Heart right ventricle (tissue), 16 donors: ENCODE data around the gene SPTLC2. TPM values are rescaled to one million over a fixed set of nuclear protein-coding genes. Genes with fewer than 3 reads are reported as not detected.

Source experiments
- ATAC-seq, 8 donors: fragments of 200-7000 bp; cut with Tn5 transposase; one replicate each; pipeline ENCODE4 v1.9.1; 2020; ENCODE audit warnings: mild to moderate bottlenecking in 8 of 8, moderate library complexity in 8 of 8, moderate number of reproducible peaks in 1 of 8
- DNase-seq, 2 donors: peaks; one replicate each; pipeline ENCODE4 v3.0.0-alpha.2; 2020
- H3K27ac ChIP-seq, 10 donors: fragments of 200-600 bp; sonication (generic) in 2 of 10; one replicate each; pipeline versions ENCODE4 v1.5.0 to v1.8.0; 2020 to 2022; ENCODE audit warnings: mild to moderate bottlenecking in 3 of 10
- H3K27me3 ChIP-seq, 7 donors: fragments of 200-600 bp; one replicate each; pipeline ENCODE4 v1.8.0; 2021 to 2022; ENCODE audit warnings: mild to moderate bottlenecking in 2 of 7
- H3K36me3 ChIP-seq, 9 donors: fragments of 200-600 bp; sonication (generic) in 1 of 9; one replicate each; pipeline versions ENCODE4 v1.5.0 to v1.8.0; 2020 to 2022; ENCODE audit warnings: mild to moderate bottlenecking in 2 of 9
- H3K4me1 ChIP-seq, 9 donors: fragments of 200-600 bp; sonication (generic) in 1 of 9; one replicate each; pipeline versions ENCODE4 v1.5.0 to v1.8.0; 2020 to 2022; ENCODE audit warnings: mild to moderate bottlenecking in 4 of 9
- H3K4me3 ChIP-seq, 10 donors: fragments of 200-600 bp; sonication (generic) in 2 of 10; one replicate each; pipeline versions ENCODE4 v1.5.0 to v1.8.0; 2020 to 2022; ENCODE audit warnings: mild to moderate bottlenecking in 7 of 10, moderate library complexity in 2 of 10
- H3K9me3 ChIP-seq, 11 donors: fragments of 200-600 bp in 10 of 11; sonication (generic) in 2 of 11; one replicate each; pipeline versions ENCODE4 v1.5.0 to v1.8.0; 2013 to 2022; ENCODE audit warnings: mild to moderate bottlenecking in 2 of 11, control low read depth in 1 of 11, moderate library complexity in 1 of 11
- WGBS, 2 donors: extraction: QIAGEN DNeasy Blood & Tissue Kit; methylation state at CpG; one replicate each; pipeline ENCODE4 v1.1.7; 2013; ENCODE audit warnings: inconsistent platforms in 1 of 2; 5-methylcytosine and 5-hydroxymethylcytosine counted together
- intact Hi-C, 10 donors: fragments of 100-400 bp; cut with DNase I; formaldehyde crosslinking; loops; one replicate each; pipeline versions ENCODE4 v1.11.1 to v1.14.2; 2022
- polyA plus RNA-seq, 2 donors: library from polyadenylated mRNA; stranded (reverse); fragments of 200-250 nt; gene quantifications; one replicate each; pipeline ENCODE4 v1.2.3, GENCODE V29; 2013
- total RNA-seq, 10 donors: library from RNA; stranded (reverse); fragmentation: NEBNext Ultra II Directional in 3 of 10; extraction: Animal tissue kit (Norgen Biotek cat#: 25700) in 3 of 10; gene quantifications; one replicate each; pipeline versions ENCODE4 v1.2.1 to v1.2.4, GENCODE V29; 2021 to 2023
- TF ChIP-seq, protein P1 (sequence below), 9 donors: fragments of 200-600 bp; sonication (generic) in 2 of 9; IDR thresholded peaks; one replicate each; pipeline versions ENCODE4 v1.5.0 to v1.8.0; 2021 to 2022; ENCODE audit warnings: antibody characterized with exemption in 9 of 9, mild to moderate bottlenecking in 5 of 9, moderate library complexity in 1 of 9
- donor health status: Arrhythmogenic right ventricular cardiomyopathy.
- donor health status: ischemic (EF 13 %, LVEDD 7.1; RV severe dilation, severe dysfunction).
- donor health status: healthy with polysubstance abuse.
- donor health status: DM: no; HTN: yes; CAD: no.
- donor health status: DM: no; HTN: no; CAD: no.
- donor health status: ischemic (EF 25% LVEDD 6.9; RV normal size, moderate dysfunction).
- donor health status: ischemic (EF 25% LVEDD 5.7; RV mildly dilated, moderate dysfunction).
- donor health status: healthy.
- donor health status: DM: yes; HTN: yes; CAD: no.
- donor health status: Ischemic cardiomyopathy.
- donor health status: ischemic (EF 35%, LVEDD 5.7; RV mildly dilated, moderate dysfunction).
- donor health status: nonischemic (EF 11% LVEDD 7.7; RV severe dilation, severe dysfunction).
- donor health status: DM: yes; HTN: yes; CAD: no.
- donor health status: PGD.
- donor health status: ischemic (EF 29% LVEDD 5.4; RV normal size, mild dysfunction).
- donor health status: nonischemic (EF 23%, LVEDD 6.1; RV moderate dilation, normal function).

Gene SPTLC2
- total and polyA plus RNA-seq, 12 donors = 4.7 to 23.5 (median 12.7) TPM

DNA sequence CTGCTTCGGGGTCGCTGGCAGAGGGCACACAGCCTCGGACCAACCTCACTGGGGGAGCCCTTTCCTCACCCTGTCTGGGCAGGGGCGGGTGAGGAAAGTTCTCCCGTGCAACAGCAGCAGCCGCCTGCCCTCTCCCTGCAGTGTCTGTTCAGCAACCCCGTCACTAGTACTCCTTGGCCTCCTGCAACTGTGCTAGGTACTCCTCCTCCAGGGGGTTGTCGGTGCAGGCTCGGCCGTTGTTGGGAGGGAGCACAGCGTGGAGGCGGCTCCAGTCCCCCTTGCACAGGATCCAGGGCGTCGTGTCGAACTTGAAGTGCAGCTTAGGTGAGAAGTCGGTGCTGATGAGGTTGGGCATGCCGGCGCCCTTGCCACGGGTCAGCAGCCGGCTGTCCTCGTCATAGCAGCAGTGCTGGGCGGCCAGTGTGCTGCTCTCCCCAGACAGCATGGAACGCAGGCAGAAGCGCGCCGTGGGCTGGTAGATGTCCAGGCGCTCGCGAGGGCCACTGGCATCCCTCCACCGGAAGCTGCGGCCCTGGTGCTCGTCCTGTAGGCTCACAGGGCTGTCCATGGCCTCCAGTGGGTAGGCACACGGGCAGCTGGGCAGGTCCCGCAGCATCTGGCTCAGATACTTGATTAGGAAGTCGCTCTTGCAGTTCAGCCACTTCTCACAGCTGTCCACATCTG lies 140.9 kb downstream of the SPTLC2 start:
- ATAC-seq = peak in 2 of 8 donors; percentile 21 to 28
- no peak for DNase-seq
- intact Hi-C loops = loop anchor here in 1 of 10 donors (10.0 kb wide), 1 partner anchor 79 kb away; no protein-coding TSS in a partner anchor
- H3K9me3 ChIP-seq = no peaks in the 10 kb centered on the region
- no peak overlapping the region for H3K27ac ChIP-seq
- TF ChIP-seq, protein P1, sequence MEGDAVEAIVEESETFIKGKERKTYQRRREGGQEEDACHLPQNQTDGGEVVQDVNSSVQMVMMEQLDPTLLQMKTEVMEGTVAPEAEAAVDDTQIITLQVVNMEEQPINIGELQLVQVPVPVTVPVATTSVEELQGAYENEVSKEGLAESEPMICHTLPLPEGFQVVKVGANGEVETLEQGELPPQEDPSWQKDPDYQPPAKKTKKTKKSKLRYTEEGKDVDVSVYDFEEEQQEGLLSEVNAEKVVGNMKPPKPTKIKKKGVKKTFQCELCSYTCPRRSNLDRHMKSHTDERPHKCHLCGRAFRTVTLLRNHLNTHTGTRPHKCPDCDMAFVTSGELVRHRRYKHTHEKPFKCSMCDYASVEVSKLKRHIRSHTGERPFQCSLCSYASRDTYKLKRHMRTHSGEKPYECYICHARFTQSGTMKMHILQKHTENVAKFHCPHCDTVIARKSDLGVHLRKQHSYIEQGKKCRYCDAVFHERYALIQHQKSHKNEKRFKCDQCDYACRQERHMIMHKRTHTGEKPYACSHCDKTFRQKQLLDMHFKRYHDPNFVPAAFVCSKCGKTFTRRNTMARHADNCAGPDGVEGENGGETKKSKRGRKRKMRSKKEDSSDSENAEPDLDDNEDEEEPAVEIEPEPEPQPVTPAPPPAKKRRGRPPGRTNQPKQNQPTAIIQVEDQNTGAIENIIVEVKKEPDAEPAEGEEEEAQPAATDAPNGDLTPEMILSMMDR (IDR thresholded peaks at IDR 0.05) = no peak
- peaks cover 0 to 13% (median 0%) of the 10 kb centered on the region in 7 donors for H3K27me3 ChIP-seq
- no peaks in the 10 kb centered on the region for H3K4me1 ChIP-seq
- H3K4me3 ChIP-seq = no peak overlapping the region
- WGBS, 2 donors = 80 to 81% methylated on average over 35 of the region's 35 CpGs
- H3K36me3 ChIP-seq = no peaks in the 10 kb centered on the region

DNA sequence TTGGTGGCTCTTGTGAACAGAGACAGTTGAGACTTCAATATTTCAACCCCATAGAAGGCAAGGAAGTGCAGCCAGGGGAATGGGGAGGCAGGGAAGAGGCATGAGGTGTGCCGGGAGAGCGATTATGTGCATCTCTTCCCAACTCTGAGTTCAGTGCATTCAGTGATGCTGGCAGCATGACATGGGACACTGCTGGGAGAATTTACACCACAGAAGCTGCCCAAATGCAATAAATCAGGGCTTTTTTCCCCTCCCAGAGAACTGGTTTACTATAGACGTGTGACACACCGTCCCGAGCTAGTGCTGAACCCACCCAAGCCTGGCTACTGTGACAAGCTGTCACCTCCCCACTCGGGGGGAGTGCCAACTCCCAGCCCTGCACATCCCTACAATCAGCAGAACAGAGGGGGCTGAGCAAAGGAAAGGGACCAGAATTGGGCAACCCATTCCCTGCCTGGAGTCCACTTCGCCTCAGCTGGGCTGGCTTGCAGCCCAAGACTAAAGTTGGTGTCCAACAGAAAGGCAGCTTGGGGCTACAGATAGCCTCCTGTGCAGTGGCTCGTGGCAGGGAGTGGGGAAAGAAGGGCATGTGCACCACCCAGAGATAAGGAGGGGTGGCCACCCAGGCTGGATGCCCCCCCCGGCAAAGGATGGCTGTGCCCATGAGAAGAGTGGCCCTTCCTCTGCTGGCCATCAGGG lies 141.8 kb downstream of the SPTLC2 start:
- H3K27ac ChIP-seq = no peak overlapping the region
- DNase-seq = peak in 1 of 2 donors; percentile 20
- H3K36me3 ChIP-seq = peaks cover 0 to 8% (median 4%) of the 10 kb centered on the region in 9 donors
- peaks cover 0 to 13% (median 0%) of the 10 kb centered on the region in 7 donors for H3K27me3 ChIP-seq
- TF ChIP-seq, protein P1 (IDR thresholded peaks at IDR 0.05) = no peak
- peak in 2 of 8 donors; percentile 23 to 31 for ATAC-seq
- no peak overlapping the region for H3K4me3 ChIP-seq
- H3K9me3 ChIP-seq = no peaks in the 10 kb centered on the region
- 61 to 64% methylated on average over 9 of the region's 9 CpGs for WGBS, 2 donors
- intact Hi-C loops = loop anchor here in 1 of 10 donors (10.0 kb wide), 1 partner anchor 80 kb away; no protein-coding TSS in a partner anchor
- no peaks in the 10 kb centered on the region for H3K4me1 ChIP-seq

DNA sequence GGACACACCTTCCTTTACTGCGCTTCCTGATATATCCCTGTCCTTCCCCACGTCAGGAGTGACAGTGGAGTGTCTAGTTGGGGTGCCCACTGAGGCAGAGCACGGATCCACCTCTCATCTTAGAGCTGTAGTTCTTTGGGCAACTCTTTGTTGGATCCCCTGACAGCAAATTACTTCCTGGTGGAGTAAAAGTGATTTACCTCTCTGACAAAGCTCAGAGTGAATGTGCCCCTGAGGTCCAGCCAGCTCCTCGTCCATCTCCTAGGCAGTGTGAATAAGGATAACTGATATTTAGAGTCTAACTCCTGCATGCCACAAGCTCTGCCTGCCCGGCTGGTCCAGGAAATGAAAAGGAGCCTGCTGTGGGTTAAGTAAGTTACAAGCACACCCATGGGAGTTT lies 142.5 kb downstream of the SPTLC2 start:
- TF ChIP-seq, protein P1 (IDR thresholded peaks at IDR 0.05) = no peak
- H3K27me3 ChIP-seq = peaks cover 0 to 13% (median 0%) of the 10 kb centered on the region in 7 donors
- 67 to 68% methylated on average over 5 of the region's 5 CpGs for WGBS, 2 donors
- no peak for DNase-seq
- H3K36me3 ChIP-seq = peaks cover 0 to 15% (median 11%) of the 10 kb centered on the region in 9 donors
- no peak for ATAC-seq
- no peak overlapping the region for H3K4me3 ChIP-seq
- H3K9me3 ChIP-seq = no peaks in the 10 kb centered on the region
- H3K27ac ChIP-seq = no peak overlapping the region
- intact Hi-C loops = loop anchor here in 1 of 10 donors (10.0 kb wide), 1 partner anchor 81 kb away; no protein-coding TSS in a partner anchor
- H3K4me1 ChIP-seq = no peaks in the 10 kb centered on the region

DNA sequence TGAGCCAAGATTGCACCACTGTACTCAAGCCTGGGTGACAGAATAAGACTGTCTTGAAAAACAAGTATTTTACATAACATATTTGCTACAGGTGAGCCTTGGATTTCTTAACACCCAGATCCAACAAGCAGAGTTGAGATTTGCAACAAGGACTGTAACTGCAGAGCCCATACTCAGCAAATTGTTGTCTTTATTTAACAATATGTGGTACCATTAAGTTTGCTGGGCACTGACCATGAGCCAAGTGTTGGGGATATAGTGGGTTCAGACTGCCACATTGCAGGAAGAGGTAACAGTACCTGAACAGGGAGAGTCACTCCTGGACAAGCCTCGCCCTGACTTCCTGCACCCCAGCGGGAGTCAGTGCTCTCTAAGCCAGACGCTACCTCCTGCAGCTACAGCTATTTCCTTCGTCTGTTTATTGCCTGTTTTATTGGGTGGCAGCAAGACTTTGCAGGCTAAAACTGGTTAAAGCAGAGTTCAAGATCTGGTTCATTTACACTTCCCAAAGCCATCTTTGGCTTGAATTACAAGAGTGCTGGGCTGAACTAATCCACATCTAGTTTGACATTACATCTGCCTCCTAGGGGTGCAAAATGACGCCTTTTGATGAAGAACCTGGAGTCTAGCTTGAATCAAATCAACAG lies 146.1 kb downstream of the SPTLC2 start:
- no peak for DNase-seq
- no peak overlapping the region for H3K4me3 ChIP-seq
- WGBS, 2 donors = 85 to 93% methylated on average over 5 of the region's 5 CpGs

More for the DNA sequence above, 146.1 kb downstream of the SPTLC2 start:
- Histone ChIP-seq H3K36me3 (peaks cover 0 to 51% (median 40%) of the 10 kb centered on the region in 9 donors), H3K9me3 (no peaks in the 10 kb centered on the region), H3K27me3 (peaks cover 0 to 4% (median 0%) of the 10 kb centered on the region in 7 donors), H3K27ac (no peak overlapping the region), H3K4me1 (no peaks in the 10 kb centered on the region)
- no peak for ATAC-seq
- TF ChIP-seq, protein P1 (IDR thresholded peaks at IDR 0.05) = no peak
- intact Hi-C loops = loop anchor here in 1 of 10 donors (10.0 kb wide), 1 partner anchor 84 kb away; no protein-coding TSS in a partner anchor
